ENCODE results near the gene TRERF1.

Gene TRERF1

DNA sequence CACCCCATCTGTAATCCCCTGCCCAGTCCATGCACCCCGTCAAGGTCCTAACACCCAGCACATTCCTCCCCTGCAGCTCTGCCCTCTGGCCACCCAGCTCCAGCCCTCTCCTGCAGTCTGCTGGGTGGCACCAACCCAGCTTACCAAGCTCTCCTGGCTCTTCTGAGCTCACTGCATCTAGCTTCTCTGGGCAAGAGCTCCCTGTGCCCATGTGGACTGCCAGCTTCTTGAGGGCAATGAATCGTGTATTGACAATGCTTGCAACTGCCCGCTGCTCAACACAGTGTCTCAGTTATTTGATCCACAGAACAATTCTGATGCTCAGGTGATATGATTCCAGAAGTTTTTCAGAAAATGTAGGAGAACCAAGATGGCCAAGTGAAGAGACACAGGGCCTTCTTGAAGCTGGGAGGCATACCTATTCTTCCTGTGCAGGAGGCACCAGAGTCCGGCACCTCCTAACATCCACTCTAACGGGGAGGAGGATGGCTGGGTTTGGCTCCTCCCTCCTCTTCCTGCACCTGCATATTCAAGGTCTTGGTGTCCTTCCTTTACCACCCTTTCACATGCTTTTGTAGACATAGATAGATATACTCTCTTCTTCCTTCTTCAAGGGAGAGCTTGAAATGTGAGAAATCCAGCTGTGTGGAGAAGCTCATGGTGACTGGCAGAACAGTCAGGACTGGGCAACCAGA, 85.6 kb downstream of the TRERF1 start:
- no peak for DNase-seq (ENCODE audit: low spot score)

GRCh38 chr6:42365021-42365420, 86.7 kb downstream of the TRERF1 start:
- no peak for DNase-seq (ENCODE audit: low spot score)

GRCh38 chr6:42363926-42364849, 87.5 kb downstream of the TRERF1 start:
- DNase-seq (ENCODE audit: low spot score) = no peak

GRCh38 chr6:42361036-42361435, 90.7 kb downstream of the TRERF1 start:
- DNase-seq (ENCODE audit: low spot score) = no peak

GRCh38 chr6:42359021-42359420, 92.7 kb downstream of the TRERF1 start:
- no peak for DNase-seq (ENCODE audit: low spot score)

DNA sequence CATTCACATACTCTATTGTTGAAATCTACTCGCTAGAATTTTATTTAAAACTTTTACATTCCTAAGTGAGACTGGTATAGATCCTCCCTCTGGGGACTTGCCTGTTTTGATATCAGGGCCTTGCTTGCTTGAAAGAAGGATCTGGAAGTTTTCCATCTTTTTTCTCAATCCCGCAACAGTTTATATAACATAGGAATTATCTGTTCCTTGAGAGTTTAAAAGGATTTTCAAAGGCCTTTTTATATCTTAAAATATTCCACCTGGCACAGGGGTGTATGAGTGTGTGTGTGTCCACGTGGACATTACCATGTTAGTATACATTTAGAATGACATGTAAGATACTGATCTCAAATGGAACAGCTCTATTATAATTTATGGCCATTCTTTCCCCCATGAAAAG, 96.3 kb downstream of the TRERF1 start:
- DNase-seq (ENCODE audit: low spot score) = no peak

DNA sequence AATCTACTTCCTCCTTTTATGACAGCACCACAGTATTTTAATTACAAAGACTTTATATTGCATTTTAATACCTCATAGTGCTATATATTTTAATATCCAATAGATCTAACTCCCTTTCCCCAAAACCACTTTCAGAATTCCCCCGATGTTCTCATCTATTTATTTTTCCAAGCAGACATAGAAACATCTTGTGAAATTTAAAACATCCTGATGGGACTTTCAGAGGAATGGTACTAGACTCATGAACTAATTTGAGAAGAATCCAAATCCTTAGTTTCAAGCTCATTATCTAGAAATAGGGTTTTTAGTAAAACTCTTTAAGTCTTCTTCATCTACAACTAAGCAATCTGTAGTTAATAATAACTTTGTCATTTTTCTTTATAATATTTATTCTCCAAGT, 97.0 kb downstream of the TRERF1 start:
- DNase-seq (ENCODE audit: low spot score) = no peak

- DNase-seq (ENCODE audit: low spot score) = no peak
Observed at GRCh38 chr6:42352856-42353564, 98.7 kb downstream of the TRERF1 start.

DNA sequence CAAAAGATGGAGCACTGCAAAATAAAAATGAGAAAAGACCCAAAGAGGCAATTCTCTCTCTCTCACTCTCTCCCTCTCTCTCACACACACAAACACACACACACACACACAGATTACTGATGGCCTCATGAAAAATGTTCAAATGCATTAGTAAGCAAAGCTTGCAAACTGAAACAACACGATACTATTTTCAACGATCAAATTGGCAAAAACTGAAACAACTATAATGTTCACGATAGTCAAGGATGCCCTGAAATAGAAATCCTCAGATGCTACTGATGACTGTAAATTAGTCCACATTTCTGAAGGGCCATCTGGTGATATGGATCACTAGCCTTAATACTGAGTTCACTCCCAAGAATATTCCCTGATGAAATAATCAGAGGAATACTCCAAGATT, 100.8 kb downstream of the TRERF1 start:
- DNase-seq (ENCODE audit: low spot score) = no peak

DNA sequence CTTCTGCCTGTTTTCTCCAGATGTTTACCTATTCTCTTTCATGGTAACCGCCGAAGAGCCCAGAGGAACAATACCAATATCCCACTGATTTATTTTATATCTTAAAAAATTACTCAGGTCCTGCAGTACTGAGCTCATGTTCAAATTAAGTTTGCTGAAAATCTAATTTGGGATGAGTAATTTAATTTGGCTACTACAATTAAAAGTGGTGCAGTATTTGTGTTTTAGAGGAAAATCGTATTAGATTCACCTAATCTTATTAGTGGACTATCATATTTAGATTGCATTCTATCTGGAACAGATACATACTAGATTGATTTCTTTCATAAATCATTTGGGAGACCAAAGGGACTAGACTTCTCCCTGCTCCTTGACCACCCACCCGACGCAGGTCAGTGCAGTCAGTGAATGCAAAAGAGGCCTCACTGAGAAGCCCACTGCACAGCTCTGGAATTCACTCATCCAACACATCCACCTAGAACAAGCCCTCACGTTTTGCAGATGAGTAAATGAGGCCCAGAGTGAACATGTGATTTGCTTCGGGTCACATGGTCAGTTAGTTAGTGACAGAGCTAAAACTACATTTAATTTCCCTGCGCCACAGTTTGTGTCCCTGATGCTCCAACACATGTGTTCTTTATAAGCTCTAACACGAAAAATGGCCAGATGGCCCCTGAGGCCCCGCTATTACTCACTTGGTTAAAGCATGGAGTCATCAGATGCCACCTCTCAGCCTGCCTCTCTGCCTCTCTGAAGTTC, 101.8 kb downstream of the TRERF1 start:
- DNase-seq (ENCODE audit: low spot score) = no peak

- no peak for DNase-seq (ENCODE audit: low spot score)
Observed at GRCh38 chr6:42347456-42347855, 104.3 kb downstream of the TRERF1 start.

- DNase-seq (ENCODE audit: low spot score) = no peak
Observed at GRCh38 chr6:42345696-42346416, 105.9 kb downstream of the TRERF1 start.

- no peak for DNase-seq (ENCODE audit: low spot score)
Observed at GRCh38 chr6:42344756-42345155, 107.0 kb downstream of the TRERF1 start.

GRCh38 chr6:42341771-42342553, 109.8 kb downstream of the TRERF1 start:
- no peak for DNase-seq (ENCODE audit: low spot score)

DNA sequence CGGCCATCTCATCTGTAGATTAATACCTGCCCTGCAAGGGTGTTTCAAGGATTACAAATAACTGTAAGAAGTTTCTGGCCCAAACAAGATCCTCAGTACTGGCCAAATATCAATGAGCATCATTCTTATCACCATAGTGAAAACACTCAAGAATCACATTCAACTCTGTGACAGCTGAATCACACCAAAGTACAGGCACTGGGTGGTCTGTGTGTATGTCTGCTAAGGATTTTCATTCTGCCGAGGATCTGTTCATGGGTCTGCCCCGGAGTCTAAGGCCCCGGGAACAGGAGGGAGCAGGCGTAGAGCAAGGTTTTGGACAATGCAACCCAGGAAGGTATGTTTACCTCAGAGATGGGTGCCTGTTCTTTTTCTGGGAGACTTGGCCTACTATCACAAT, 110.5 kb downstream of the TRERF1 start:
- no peak for DNase-seq (ENCODE audit: low spot score)

GRCh38 chr6:42340511-42340910, 111.2 kb downstream of the TRERF1 start:
- no peak for DNase-seq (ENCODE audit: low spot score)

DNA sequence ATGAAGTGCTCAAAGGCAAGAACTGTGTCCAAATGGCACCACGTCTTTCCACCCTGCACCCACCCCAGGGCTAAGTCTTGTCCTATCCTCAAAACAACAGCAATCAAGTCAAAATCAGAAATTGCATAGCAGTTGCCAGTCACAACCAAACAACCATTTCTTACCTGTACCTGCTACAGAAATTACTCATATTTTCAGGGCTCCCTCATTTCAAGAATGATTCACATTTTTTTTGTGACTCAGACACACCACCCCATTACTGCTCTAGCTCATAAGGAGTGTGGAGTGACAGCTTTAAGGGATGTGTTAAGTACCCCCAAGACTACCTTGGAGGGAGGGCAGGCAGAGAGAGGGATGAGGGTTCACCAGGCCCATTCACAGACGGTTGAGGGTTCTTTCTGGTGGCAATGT, 111.7 kb downstream of the TRERF1 start:
- DNase-seq (ENCODE audit: low spot score) = no peak

DNA sequence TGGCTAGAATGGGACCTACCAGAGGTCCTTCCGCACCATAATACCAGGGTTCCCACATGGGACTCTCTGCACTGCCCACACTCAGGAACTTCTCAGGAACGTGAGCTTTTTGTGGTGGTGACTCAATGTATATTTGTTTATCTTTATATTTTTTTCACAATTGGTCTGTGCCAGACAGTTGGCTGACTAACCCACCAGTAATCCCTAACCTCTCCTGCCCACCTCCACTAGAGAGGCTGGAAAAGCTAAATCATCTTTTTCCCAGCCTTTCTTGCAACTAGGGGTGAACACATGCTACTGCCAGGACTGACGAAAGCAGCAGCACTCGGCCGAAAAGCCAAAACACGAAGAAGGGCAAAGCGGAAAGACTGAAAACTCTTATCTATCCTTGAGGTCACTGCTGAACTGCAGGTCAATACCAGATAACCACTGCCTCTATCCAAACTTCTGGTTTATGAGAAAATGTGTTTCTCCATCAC, 112.9 kb downstream of the TRERF1 start:
- DNase-seq (ENCODE audit: low spot score) = no peak

GRCh38 chr6:42337985-42338743, 113.6 kb downstream of the TRERF1 start:
- DNase-seq (ENCODE audit: low spot score) = no peak

GRCh38 chr6:42336431-42336830, 115.3 kb downstream of the TRERF1 start:
- DNase-seq (ENCODE audit: low spot score) = no peak
